HG02678 (cell line): ENCODE measurements around the gene ALAS1.

ENCODE experiments used
- ATAC-seq: cut with Tn5 transposase; IDR thresholded peaks from one replicate; pipeline ENCODE4 v1.9.1; 2021; ENCODE audit warnings: mild to moderate bottlenecking, moderate library complexity; ENCODE audit not compliant: unreplicated experiment

ALAS1 gene

GRCh38 chr3:52220380-52221026 lies 22.5 kb downstream of the ALAS1 start:
- ATAC-seq, result peak; percentile 47

- no peak for ATAC-seq
Observed at GRCh38 chr3:52221141-52221562, 23.2 kb downstream of the ALAS1 start.

GRCh38 chr3:52221563-52222318 lies 23.8 kb downstream of the ALAS1 start:
- no peak for ATAC-seq

- ATAC-seq, result no peak
Observed at GRCh38 chr3:52222319-52223221, 24.6 kb downstream of the ALAS1 start.

GRCh38 chr3:52223449-52224408 lies 25.8 kb downstream of the ALAS1 start:
- ATAC-seq, result no peak

- ATAC-seq, result peak; percentile 91
Observed at GRCh38 chr3:52225452-52226228, 27.7 kb downstream of the ALAS1 start, which contains the start of gene TLR9. TLR9 (minus strand) TSS chr3:52225645; CDS start chr3:52225529, 116 bp downstream.

- ATAC-seq, result no peak
Observed at GRCh38 chr3:52226229-52226817, 28.4 kb downstream of the ALAS1 start.

GRCh38 chr3:52227117-52227516 lies 29.2 kb downstream of the ALAS1 start:
- no peak for ATAC-seq

- no peak for ATAC-seq
Observed at GRCh38 chr3:52227766-52228165, 29.8 kb downstream of the ALAS1 start.

DNA sequence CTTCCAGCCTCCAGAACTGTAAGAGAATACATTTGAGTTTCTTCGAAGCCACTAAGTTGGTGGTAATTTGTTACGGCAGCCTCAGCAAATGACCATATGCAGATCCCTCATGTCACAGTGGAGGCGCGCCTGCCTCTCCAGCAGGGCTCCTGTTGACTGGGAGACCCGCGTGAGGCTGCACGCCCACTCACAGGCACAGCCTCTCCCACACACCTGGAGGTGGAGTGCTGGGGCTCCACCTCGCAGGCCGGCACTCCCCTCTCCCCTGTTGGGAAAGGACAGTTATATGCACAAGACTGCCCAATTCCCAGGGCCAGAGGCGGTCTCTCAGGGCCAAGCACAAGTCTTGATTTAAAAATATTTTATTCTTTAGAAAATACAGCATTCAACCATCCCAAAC lies 30.3 kb downstream of the ALAS1 start:
- no peak for ATAC-seq

DNA sequence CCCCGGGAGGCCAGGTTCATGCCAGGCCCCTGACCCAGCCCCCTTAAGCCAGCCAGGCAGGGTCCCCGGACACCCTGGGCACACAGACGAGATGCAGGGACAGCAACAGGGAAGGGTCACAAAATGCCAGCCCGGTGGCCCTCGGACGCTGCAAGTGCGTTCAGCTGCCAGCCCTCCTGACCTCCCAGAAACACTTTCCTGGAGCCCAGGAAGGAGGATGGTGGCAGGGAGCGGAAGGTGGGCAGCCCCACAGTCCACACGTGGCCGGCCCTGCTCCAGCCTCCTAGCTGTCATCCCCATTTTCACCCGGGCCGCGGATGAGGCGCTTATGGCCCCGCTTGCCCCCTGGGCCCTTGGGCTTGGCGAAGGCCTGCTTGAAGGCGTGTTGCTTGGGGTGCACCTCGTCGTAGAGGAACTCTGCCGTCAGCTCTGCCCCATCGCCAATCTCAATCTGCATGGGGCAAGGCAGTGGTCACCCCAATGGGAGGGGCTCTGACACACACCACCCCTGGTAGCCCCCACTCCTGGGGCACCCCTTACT lies 30.9 kb downstream of the ALAS1 start:
- no peak for ATAC-seq

- ATAC-seq, result no peak
Observed at GRCh38 chr3:52229656-52230055, 31.7 kb downstream of the ALAS1 start.

DNA sequence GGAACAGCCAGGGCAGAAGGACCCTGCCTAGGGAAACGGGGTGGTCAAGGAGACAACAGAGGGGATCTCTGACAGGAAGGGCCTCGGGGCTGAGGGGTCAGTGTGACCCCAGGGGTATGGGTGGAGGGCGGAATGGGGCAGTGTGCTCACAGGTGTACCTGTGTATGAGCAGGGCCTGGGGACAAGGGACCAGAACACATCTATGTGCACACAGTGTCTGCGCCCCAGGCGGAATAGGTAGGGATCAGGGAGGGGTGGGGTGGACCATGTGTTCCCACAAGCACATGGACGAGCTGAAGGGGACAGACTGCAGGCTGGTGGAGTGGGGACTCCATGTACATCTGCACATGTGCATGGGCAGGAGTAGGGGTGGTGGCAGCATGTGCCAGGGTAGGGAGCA lies 32.5 kb downstream of the ALAS1 start:
- ATAC-seq, result no peak

DNA sequence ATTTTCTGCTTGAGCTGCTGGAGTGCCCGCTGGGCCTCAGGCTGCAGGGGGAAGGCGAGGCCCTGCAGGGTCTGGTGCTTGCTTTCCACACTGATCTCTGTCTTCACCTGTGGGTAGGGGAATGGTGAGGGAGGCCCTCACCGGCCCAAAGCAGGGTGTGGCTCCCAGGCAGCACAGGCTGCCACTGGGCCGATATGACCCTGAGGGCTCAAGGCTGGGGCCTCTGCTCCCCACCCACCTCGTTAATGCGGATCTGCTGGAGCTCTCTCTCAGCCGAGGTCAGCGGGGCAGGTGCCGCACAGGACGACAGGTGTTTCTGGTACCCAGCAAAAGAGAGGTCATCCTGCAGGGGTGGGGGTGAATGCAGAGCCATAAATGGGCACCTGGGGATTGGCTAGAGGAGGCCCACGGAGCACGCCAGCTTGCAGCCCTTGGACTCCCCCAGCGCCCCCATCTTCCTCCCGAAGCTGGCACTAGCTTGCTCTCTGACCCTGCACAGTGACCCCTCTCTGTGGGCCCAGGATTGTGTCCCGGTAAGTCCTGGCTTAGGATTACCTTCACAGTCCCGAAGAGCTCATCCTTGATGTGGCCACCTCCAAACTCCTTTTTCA lies 33.0 kb downstream of the ALAS1 start:
- ATAC-seq, result no peak

DNA sequence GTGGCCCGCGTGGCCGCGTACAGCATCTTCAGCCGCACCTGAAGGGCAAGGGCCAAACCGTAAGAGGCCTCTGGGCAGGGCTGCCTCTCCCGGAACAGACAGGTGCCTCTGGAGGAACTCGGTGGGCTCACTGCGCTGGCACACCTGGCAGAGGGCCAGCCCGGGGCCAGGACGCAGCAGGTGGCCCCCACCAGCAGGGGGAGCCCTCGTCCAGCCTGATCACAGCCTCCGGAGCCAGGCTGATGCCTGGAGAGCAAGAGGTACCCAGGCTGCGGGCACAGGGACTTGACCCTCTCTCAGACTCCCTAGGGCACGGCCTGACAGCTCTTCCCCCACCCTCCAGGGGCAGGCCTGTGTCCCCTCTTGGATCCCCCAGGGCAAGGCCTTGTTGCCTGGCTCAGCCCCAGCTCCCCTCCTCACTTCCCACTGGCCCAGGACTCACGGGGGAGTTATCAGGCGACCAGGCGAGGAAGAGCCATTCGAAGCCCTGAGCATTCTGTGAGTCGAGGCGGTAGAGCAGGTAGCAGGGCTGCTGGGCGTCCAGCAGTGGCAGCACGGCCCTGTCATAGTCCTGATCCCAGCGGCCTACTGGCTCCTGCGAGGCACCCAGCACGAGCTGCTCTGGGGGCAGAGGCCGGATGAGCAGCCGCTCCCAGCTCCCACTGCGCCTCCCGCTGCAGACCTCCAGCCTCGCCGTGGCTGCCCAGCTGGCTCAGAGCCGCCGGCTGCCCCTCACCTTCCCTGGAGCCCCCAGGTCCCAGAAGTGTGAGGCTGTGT lies 33.7 kb downstream of the ALAS1 start:
- ATAC-seq, result peak; percentile 49

GRCh38 chr3:52232279-52233107 lies 34.5 kb downstream of the ALAS1 start:
- no peak for ATAC-seq

DNA sequence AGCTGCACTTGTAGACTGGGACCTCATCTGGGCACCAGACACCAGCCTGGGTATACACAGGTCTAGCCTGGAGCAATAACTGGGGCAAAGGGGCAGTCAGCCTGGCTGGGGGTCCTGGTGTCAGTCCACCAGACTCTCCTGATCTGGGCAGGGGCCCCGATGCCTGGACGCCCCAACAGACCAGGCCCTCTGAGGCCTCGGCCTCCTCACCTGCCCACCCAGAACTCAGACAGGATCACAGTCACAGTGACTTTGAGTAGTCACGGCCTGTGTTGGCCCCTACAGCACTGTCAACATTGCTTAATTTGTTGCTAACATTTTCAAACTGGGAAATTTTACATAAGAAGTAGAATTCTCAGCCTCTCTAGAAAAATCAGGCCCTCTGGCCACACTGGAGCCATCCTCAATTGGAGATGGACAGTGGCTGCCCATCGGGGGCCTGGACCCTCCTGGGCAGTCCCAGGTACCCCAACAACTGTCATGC lies 35.2 kb downstream of the ALAS1 start:
- no peak for ATAC-seq
